NT2/D1 (cell line): ENCODE measurements around the gene IRF7.

Experiments
- SUZ12 ChIP-seq: IDR thresholded peaks from 2 replicates; pipeline ENCODE4 v1.6.1; 2011; ENCODE audit not compliant: insufficient read length, insufficient read depth; ENCODE audit errors: extremely low read depth
- YY1 ChIP-seq: IDR thresholded peaks from 2 replicates; pipeline ENCODE4 v1.6.1; 2011; ENCODE audit not compliant: insufficient read length, insufficient read depth
- ZNF274 ChIP-seq: IDR thresholded peaks from 2 replicates; pipeline ENCODE4 v1.6.1; 2011; ENCODE audit warnings: mild to moderate bottlenecking, low read depth, low read length

DNA sequence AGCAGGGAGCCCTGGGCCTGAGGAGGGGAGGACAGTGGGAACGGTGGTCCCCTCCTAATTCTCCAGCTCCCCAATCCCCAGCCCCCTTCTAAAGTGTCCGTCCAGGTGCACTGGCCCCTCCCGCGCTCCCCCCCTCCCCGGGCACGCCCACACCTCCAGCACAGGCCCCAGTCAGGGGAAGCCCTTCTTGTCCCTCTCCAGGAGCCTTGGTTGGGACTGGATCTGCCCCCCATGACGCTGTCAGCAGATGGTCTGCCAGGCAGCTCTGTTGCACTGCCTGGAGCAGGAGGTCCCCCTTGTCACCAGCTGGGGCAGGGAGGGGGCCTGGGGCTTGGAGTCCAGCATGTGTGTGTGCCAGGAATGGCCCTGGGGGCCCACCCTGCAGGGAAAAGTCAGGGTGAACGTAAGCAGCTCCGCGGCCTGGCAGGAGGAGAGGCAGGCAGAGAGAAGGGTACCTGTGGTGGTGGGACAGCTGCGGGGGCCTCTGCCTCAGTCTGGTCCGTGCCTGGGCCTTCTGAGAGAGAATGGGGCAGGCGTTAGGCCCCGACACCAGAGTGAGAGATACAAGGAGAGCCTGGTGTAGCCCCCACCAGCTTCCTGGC lies 1.6 kb downstream of the IRF7 start:
- TF ChIP-seq ZNF274, result no peak
- no peak for TF ChIP-seq YY1
- TF ChIP-seq SUZ12, result no peak
